SK-N-SH (cell line): ENCODE results near the gene ZC3H10. TPM values are rescaled to one million over a fixed set of nuclear protein-coding genes. Genes with fewer than 3 reads are reported as not detected.

Experiments
- CTCF ChIA-PET: fragments of 300-600, 350-600 bp; formaldehyde crosslinking; extraction: SDS; loops from one replicate; lab custom pipeline; 2021; lab: Yijun Ruan, JAX
- POLR2A ChIA-PET: fragments of 350-600 bp; sonication (Branson Sonifier 250); formaldehyde crosslinking; extraction: SDS; loops from one replicate; lab custom pipeline; 2020; ENCODE audit warnings: antibody characterized with exemption, inconsistent platforms; lab: Yijun Ruan, JAX
- DNase-seq: peaks from one replicate; pipeline ENCODE4 v3.0.0; 2012
- H2AFZ ChIP-seq: fragments of 200-600 bp; sonication (generic); 2 replicates; pipeline ENCODE4 v1.8.1; 2016; ENCODE audit warnings: antibody characterized with exemption, mild to moderate bottlenecking, low read depth
- H3F3A ChIP-seq: fragments of 200-600 bp; sonication (generic); replicated peaks from 2 replicates; pipeline ENCODE3; 2016; ENCODE audit warnings: antibody characterized with exemption, mild to moderate bottlenecking; ENCODE audit not compliant: insufficient read depth
- H3K27ac ChIP-seq, 2 experiments: fragments of 200-500 bp in 1 of 2; fragments of 200-600 bp in 1 of 2; sonication (Bioruptor generic) in 1 of 2; sonication (generic), shearing (Covaris generic) in 1 of 2; 2 replicates each; pipeline versions ENCODE4 v1.5.1 to v1.6.1; 2014 to 2016; ENCODE audit warnings: low read depth in 2 of 2, inconsistent platforms in 1 of 2, low read length in 1 of 2, mild to moderate bottlenecking in 1 of 2, mixed read lengths in 1 of 2
- H3K27me3 ChIP-seq: fragments of 200-600 bp; sonication (generic), shearing (Covaris generic); 2 replicates; pipeline ENCODE4 v1.6.1; 2016; ENCODE audit warnings: mixed run types; ENCODE audit not compliant: insufficient read depth
- H3K36me3 ChIP-seq, 2 experiments: fragments of 200-500 bp in 1 of 2; fragments of 200-600 bp in 1 of 2; sonication (Bioruptor generic) in 1 of 2; sonication (generic) in 1 of 2; replicated peaks in 1 of 2; 2 replicates each; pipeline versions ENCODE3 to v1.5.1; 2014 to 2016; ENCODE audit warnings: low read length in 1 of 2, mild to moderate bottlenecking in 1 of 2; ENCODE audit not compliant: insufficient read depth in 2 of 2, control insufficient read depth in 1 of 2
- H3K4me1 ChIP-seq, 2 experiments: fragments of 200-500 bp in 1 of 2; fragments of 200-600 bp in 1 of 2; sonication (Bioruptor generic) in 1 of 2; sonication (generic), shearing (Covaris generic) in 1 of 2; 2 replicates each; pipeline versions ENCODE4 v1.5.1 to v1.6.1; 2014 to 2016; ENCODE audit warnings: low read depth in 1 of 2, low read length in 1 of 2, mixed run types in 1 of 2; ENCODE audit not compliant: insufficient read depth in 2 of 2, control insufficient read depth in 1 of 2
- H3K4me2 ChIP-seq: fragments of 200-600 bp; sonication (generic), shearing (Covaris generic); 2 replicates; pipeline ENCODE4 v1.6.1; 2017; ENCODE audit warnings: mixed run types
- H3K4me3 ChIP-seq, 2 experiments: fragments of 200-500 bp in 1 of 2; fragments of 200-600 bp in 1 of 2; sonication (Bioruptor generic) in 1 of 2; sonication (generic), shearing (Covaris generic) in 1 of 2; 2 replicates each; pipeline versions ENCODE4 v1.5.1 to v1.8.1; 2014 to 2016; ENCODE audit warnings: low read depth in 2 of 2, inconsistent platforms in 1 of 2, low read length in 1 of 2, mild to moderate bottlenecking in 1 of 2, mixed read lengths in 1 of 2, moderate library complexity in 1 of 2
- H3K79me2 ChIP-seq: fragments of 200-600 bp; sonication (generic); 2 replicates; pipeline ENCODE4 v1.8.1; 2017; ENCODE audit warnings: mild to moderate bottlenecking; ENCODE audit not compliant: insufficient read depth
- H3K9ac ChIP-seq: fragments of 200-600 bp; sonication (generic); 2 replicates; pipeline ENCODE4 v1.6.1; 2017; ENCODE audit warnings: mixed run types
- H3K9me2 ChIP-seq: fragments of 200-600 bp; sonication (generic); 2 replicates; pipeline ENCODE4 v1.6.1; 2017; ENCODE audit warnings: mixed run types
- H3K9me3 ChIP-seq: fragments of 200-600 bp; sonication (generic); 2 replicates; pipeline ENCODE4 v1.6.1; 2017; ENCODE audit warnings: mixed run types, mild to moderate bottlenecking, moderate library complexity
- H4K20me1 ChIP-seq: fragments of 200-600 bp; sonication (generic); 2 replicates; pipeline ENCODE4 v1.6.1; 2017; ENCODE audit warnings: mild to moderate bottlenecking, mixed run types; ENCODE audit not compliant: insufficient read depth
- POLR2AphosphoS5 ChIP-seq: IDR thresholded peaks from 2 replicates; pipeline ENCODE4 v1.6.1; 2012; ENCODE audit warnings: low read depth, low read length
- RXRA ChIP-seq: IDR thresholded peaks from 2 replicates; pipeline ENCODE4 v1.4.0; 2012; ENCODE audit warnings: low read depth, mild to moderate bottlenecking, borderline replicate concordance
- YY1 ChIP-seq: IDR thresholded peaks from 2 replicates; pipeline ENCODE4 v1.4.0; 2012; ENCODE audit warnings: low read depth, mild to moderate bottlenecking
- WGBS: methylation state at CpG from one replicate; pipeline ENCODE4 v1.1.6; 2017; ENCODE audit warnings: low lambda C conversion rate; 5-methylcytosine and 5-hydroxymethylcytosine counted together
- polyA plus RNA-seq, 3 experiments: library from polyadenylated mRNA; depleted of rRNA; stranded (reverse); fragments of >200 nt; gene quantifications; 2 replicates each; pipeline ENCODE4 v1.2.3, GENCODE V29; 2012
- TF ChIP-seq, protein P1 (sequence below): fragments of 150-350 bp; IDR thresholded peaks from 2 replicates; pipeline ENCODE4 v1.6.1; 2016; ENCODE audit warnings: mild to moderate bottlenecking, low read depth, low read length
- TF ChIP-seq, protein P2 (sequence below): IDR thresholded peaks from 2 replicates; pipeline ENCODE4; 2012
- TF ChIP-seq, protein P3 (sequence below): IDR thresholded peaks from 2 replicates; pipeline ENCODE4 v1.6.1; 2012; ENCODE audit warnings: mild to moderate bottlenecking, low read depth, low read length, moderate library complexity

ZC3H10 gene
- polyA plus RNA-seq, 1 of the 3 experiments (the other 2 are of a cell fraction), result 2.0 TPM

DNA sequence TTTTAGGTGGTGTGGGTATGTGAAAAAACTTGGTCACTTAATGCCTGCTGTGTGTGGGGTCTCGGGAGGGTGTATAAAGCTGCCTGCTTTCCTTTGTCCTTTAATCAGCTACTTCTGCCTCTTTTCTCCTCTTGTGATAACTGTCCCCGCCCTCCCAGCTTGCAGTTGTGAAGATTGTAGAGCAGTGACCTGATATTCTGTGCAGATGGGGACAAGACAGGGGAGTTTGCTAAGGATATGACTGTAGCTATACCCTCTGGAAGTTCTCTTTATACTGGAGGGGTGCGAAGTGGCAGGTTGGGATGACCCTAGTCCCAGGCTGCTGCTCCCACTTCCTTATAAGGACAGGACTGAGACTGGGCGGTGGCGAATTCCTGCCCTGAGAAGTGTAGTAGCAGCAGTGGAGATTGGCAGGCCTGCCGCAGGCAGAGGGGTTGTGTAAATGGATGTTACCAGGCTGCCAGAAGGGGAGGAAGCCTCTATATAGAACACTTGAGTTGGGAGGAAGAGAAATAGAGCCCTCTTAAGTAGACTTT is 40.9 kb downstream of the ZC3H10 start:
- H3F3A ChIP-seq, result peaks cover 55% of the 10 kb centered on the region

More for the DNA sequence above, 40.9 kb downstream of the ZC3H10 start:
- ChIA-PET CTCF (interaction anchor here (0.6 to 3.6 kb wide), 5 partner anchors 10 to 64 kb away, joined by 3 to 14 read pairs (median 11); partner anchors contain the start of genes ESYT1, SMARCC2 and ZC3H10), POLR2A (interaction anchor here (1.0 to 2.5 kb wide), 8 partner anchors 9 to 41 kb away, joined by 3 to 19 read pairs (median 5); partner anchors contain the start of genes ESYT1, SMARCC2 and ZC3H10)
- Histone ChIP-seq H4K20me1 (peaks cover 42% of the 10 kb centered on the region), H3K4me3 (peak overlapping the region; percentile 82 to 87), H3K79me2 (peaks cover 59% of the 10 kb centered on the region), H3K4me2 (peak overlapping the region; percentile 97), H3K36me3 (peaks cover 52 to 54% of the 10 kb centered on the region in 2 experiments), H3K27ac (peak overlapping the region; percentile 82 to 89), H3K9ac (peak overlapping the region; percentile 94), H3K9me2 (no peaks in the 10 kb centered on the region), H3K27me3 (no peaks in the 10 kb centered on the region), H3K9me3 (no peaks in the 10 kb centered on the region), H3K4me1 (peaks cover 23 to 32% of the 10 kb centered on the region in 2 experiments; a peak in 3 of 4 replicates), H2AFZ (no peak overlapping the region)
- WGBS, result 6% methylated on average over 6 of the region's 6 CpGs
- TF ChIP-seq YY1, result no peak
- no peak for TF ChIP-seq RXRA
- TF ChIP-seq, protein P1, sequence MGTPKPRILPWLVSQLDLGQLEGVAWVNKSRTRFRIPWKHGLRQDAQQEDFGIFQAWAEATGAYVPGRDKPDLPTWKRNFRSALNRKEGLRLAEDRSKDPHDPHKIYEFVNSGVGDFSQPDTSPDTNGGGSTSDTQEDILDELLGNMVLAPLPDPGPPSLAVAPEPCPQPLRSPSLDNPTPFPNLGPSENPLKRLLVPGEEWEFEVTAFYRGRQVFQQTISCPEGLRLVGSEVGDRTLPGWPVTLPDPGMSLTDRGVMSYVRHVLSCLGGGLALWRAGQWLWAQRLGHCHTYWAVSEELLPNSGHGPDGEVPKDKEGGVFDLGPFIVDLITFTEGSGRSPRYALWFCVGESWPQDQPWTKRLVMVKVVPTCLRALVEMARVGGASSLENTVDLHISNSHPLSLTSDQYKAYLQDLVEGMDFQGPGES, result no peak
- TF ChIP-seq POLR2AphosphoS5, result peak; percentile 63
- TF ChIP-seq, protein P2, sequence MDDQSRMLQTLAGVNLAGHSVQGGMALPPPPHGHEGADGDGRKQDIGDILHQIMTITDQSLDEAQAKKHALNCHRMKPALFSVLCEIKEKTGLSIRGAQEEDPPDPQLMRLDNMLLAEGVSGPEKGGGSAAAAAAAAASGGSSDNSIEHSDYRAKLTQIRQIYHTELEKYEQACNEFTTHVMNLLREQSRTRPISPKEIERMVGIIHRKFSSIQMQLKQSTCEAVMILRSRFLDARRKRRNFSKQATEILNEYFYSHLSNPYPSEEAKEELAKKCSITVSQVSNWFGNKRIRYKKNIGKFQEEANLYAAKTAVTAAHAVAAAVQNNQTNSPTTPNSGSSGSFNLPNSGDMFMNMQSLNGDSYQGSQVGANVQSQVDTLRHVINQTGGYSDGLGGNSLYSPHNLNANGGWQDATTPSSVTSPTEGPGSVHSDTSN, result peak; percentile 58
- TF ChIP-seq, protein P3, sequence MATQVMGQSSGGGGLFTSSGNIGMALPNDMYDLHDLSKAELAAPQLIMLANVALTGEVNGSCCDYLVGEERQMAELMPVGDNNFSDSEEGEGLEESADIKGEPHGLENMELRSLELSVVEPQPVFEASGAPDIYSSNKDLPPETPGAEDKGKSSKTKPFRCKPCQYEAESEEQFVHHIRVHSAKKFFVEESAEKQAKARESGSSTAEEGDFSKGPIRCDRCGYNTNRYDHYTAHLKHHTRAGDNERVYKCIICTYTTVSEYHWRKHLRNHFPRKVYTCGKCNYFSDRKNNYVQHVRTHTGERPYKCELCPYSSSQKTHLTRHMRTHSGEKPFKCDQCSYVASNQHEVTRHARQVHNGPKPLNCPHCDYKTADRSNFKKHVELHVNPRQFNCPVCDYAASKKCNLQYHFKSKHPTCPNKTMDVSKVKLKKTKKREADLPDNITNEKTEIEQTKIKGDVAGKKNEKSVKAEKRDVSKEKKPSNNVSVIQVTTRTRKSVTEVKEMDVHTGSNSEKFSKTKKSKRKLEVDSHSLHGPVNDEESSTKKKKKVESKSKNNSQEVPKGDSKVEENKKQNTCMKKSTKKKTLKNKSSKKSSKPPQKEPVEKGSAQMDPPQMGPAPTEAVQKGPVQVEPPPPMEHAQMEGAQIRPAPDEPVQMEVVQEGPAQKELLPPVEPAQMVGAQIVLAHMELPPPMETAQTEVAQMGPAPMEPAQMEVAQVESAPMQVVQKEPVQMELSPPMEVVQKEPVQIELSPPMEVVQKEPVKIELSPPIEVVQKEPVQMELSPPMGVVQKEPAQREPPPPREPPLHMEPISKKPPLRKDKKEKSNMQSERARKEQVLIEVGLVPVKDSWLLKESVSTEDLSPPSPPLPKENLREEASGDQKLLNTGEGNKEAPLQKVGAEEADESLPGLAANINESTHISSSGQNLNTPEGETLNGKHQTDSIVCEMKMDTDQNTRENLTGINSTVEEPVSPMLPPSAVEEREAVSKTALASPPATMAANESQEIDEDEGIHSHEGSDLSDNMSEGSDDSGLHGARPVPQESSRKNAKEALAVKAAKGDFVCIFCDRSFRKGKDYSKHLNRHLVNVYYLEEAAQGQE, result no peak
- DNase-seq, result peak; percentile 56
